Measurements from ENCODE around the gene MIF4GD.
A peak's percentile ranks its signal among the peaks of the same experiment; 100 is the strongest.
"Not testable (repeated sequence)": the region's sequence is repeated elsewhere in the genome, so short reads cannot be mapped to it uniquely, and the experiment has no call there.

MIF4GD gene

GRCh38 chr17:75288359-75288758, 17.3 kb upstream of the MIF4GD start:
- no peak for DNase-seq (ENCODE audit: low spot score)

GRCh38 chr17:75287221-75287620, 16.2 kb upstream of the MIF4GD start:
- DNase-seq (ENCODE audit: low spot score), result no peak

- DNase-seq (ENCODE audit: low spot score), result no peak
Measured at GRCh38 chr17:75285123-75285522, 14.1 kb upstream of the MIF4GD start.

GRCh38 chr17:75280189-75280588, 9.2 kb upstream of the MIF4GD start:
- not testable (repeated sequence) for DNase-seq (ENCODE audit: low spot score)

- no peak for DNase-seq (ENCODE audit: low spot score)
Measured at GRCh38 chr17:75277664-75278071, 6.6 kb upstream of the MIF4GD start.

- DNase-seq (ENCODE audit: low spot score), result no peak
Measured at GRCh38 chr17:75273977-75274708, 3.1 kb upstream of the MIF4GD start.

GRCh38 chr17:75272848-75273184, 1.8 kb upstream of the MIF4GD start:
- DNase-seq (ENCODE audit: low spot score), result no peak

- DNase-seq (ENCODE audit: low spot score), result peak; percentile 55
Measured at GRCh38 chr17:75271955-75272847, 1.2 kb upstream of the MIF4GD start.

- peak; percentile 100 for DNase-seq (ENCODE audit: low spot score)
Measured at GRCh38 chr17:75271233-75271954, 363 bp upstream of the MIF4GD start.

GRCh38 chr17:75270218-75270965, 639 bp downstream of the MIF4GD start:
- peak; percentile 90 for DNase-seq (ENCODE audit: low spot score)

- no peak for DNase-seq (ENCODE audit: low spot score)
Measured at GRCh38 chr17:75269844-75270217, 1.2 kb downstream of the MIF4GD start.

- DNase-seq (ENCODE audit: low spot score), result no peak
Measured at GRCh38 chr17:75267411-75268232, 3.4 kb downstream of the MIF4GD start.

- no peak for DNase-seq (ENCODE audit: low spot score)
Measured at GRCh38 chr17:75267153-75267410, 3.9 kb downstream of the MIF4GD start.

GRCh38 chr17:75266316-75267152, 4.5 kb downstream of the MIF4GD start:
- DNase-seq (ENCODE audit: low spot score), result no peak

GRCh38 chr17:75265614-75266315, 5.3 kb downstream of the MIF4GD start:
- DNase-seq (ENCODE audit: low spot score), result no peak

- DNase-seq (ENCODE audit: low spot score), result no peak
Measured at GRCh38 chr17:75263055-75263454, 8.0 kb downstream of the MIF4GD start.

GRCh38 chr17:75262112-75262606, 8.9 kb downstream of the MIF4GD start:
- no peak for DNase-seq (ENCODE audit: low spot score)

- peak; percentile 99 for DNase-seq (ENCODE audit: low spot score)
Measured at GRCh38 chr17:75261336-75262111, 9.5 kb downstream of the MIF4GD start, which contains the start of the genes GGA3 and MRPS7. TSS of gene GGA3 (minus strand) at chr17:75261606. CDS start at chr17:75261587, 19 bp downstream. TSS of gene MRPS7 (plus strand) at chr17:75261879. CDS start at chr17:75261901, 22 bp downstream.
